ENCODE data around the gene SLC35F3.
A peak's percentile ranks its signal among the peaks of the same experiment; 100 is the strongest.

- no peak for TF ChIP-seq POLR2A (IDR thresholded peaks at IDR 0.05)
- TF ChIP-seq CTCF (IDR thresholded peaks at IDR 0.05) = peak; percentile 6 to 27 (median 14)
Observed at GRCh38 chr1:234111458-234112142, 207.1 kb downstream of the SLC35F3 start.

Measured in right lobe of liver (tissue), 4 donors.